Central memory CD4-positive, alpha-beta T cell (primary cell): Measurements from ENCODE around the gene CDNF.
"Not testable (repeated sequence)": the region's sequence is repeated elsewhere in the genome, so short reads cannot be mapped to it uniquely, and the experiment has no call there.

Experiments used
- DNase-seq: peaks from one replicate; pipeline ENCODE4 v3.0.0; 2022
- total RNA-seq, 3 experiments: gene quantifications; one replicate each; lab custom pipeline; 2026; lab: John Stamatoyannopoulos, UW

The CDNF gene
- total RNA-seq: 0.46 to 1.5 (median 1.2) reads per million in 3 experiments

- DNase-seq: peak; percentile 99
These were observed at the start of gene CDNF, which contains the start of the genes HSPA14 and MSANTD7 for GRCh38 chr10:14837757-14838581. Gene CDNF (minus strand): TSS chr10:14838037. CDS start chr10:14837946, 91 bp downstream. Gene HSPA14 (plus strand): TSS chr10:14838306. CDS start chr10:14838403, 97 bp downstream. Gene MSANTD7 (plus strand): TSS chr10:14838306. CDS start chr10:14842285, 3,979 bp downstream.

GRCh38 chr10:14884082-14884481 lies 46.2 kb upstream of the CDNF start:
- no peak for DNase-seq

GRCh38 chr10:14880229-14880628 lies 42.4 kb upstream of the CDNF start:
- no peak for DNase-seq

GRCh38 chr10:14879928-14880193 lies 42.0 kb upstream of the CDNF start:
- DNase-seq: no peak

- peak; percentile 37 for DNase-seq
These were observed 41.5 kb upstream of the CDNF start for GRCh38 chr10:14879124-14879927.

- peak; percentile 88 for DNase-seq
These were observed 40.7 kb upstream of the CDNF start, which contains the start of gene SUV39H2 for GRCh38 chr10:14878266-14879123. Gene SUV39H2 (plus strand): TSS chr10:14878866. CDS start chr10:14878889, 23 bp downstream.

- no peak for DNase-seq
These were observed 38.9 kb upstream of the CDNF start for GRCh38 chr10:14876764-14877163.

GRCh38 chr10:14875941-14876340 lies 38.1 kb upstream of the CDNF start:
- no peak for DNase-seq

GRCh38 chr10:14873090-14873760 lies 35.4 kb upstream of the CDNF start:
- no peak for DNase-seq

- DNase-seq: not testable (repeated sequence)
These were observed 27.0 kb upstream of the CDNF start for GRCh38 chr10:14864871-14865270.

- not testable (repeated sequence) for DNase-seq
These were observed 26.6 kb upstream of the CDNF start for GRCh38 chr10:14864466-14864865.

- DNase-seq: no peak
These were observed 23.0 kb upstream of the CDNF start for GRCh38 chr10:14860791-14861190.

- no peak for DNase-seq
These were observed 21.9 kb upstream of the CDNF start for GRCh38 chr10:14859775-14860174.

GRCh38 chr10:14859043-14859442 lies 21.2 kb upstream of the CDNF start:
- DNase-seq: no peak

GRCh38 chr10:14858338-14858960 lies 20.6 kb upstream of the CDNF start:
- DNase-seq: no peak

- no peak for DNase-seq
These were observed 17.6 kb upstream of the CDNF start for GRCh38 chr10:14855453-14855852.

GRCh38 chr10:14852236-14852635 lies 14.4 kb upstream of the CDNF start:
- no peak for DNase-seq

- DNase-seq: no peak
These were observed 7.1 kb upstream of the CDNF start for GRCh38 chr10:14844948-14845347.

GRCh38 chr10:14843327-14843988 lies 5.6 kb upstream of the CDNF start:
- DNase-seq: no peak

GRCh38 chr10:14840178-14840577 lies 2.3 kb upstream of the CDNF start:
- DNase-seq: no peak

- DNase-seq: no peak
These were observed 1.5 kb upstream of the CDNF start for GRCh38 chr10:14839305-14839695.
